Right ventricle myocardium inferior (tissue), 1 donor: ENCODE measurements around the gene ATP6V1B1. TPM values are rescaled to one million over a fixed set of nuclear protein-coding genes. Genes with fewer than 3 reads are reported as not detected.
A peak's percentile ranks its signal among the peaks of the same experiment; 100 is the strongest.

Source experiments
- ATAC-seq: fragments of 200-7000 bp; cut with Tn5 transposase; one replicate; pipeline ENCODE4 v1.9.1; 2020; ENCODE audit warnings: mild to moderate bottlenecking, moderate library complexity
- DNase-seq: peaks from one replicate; pipeline ENCODE4 v3.0.0; 2021; ENCODE audit errors: missing footprints
- intact Hi-C: fragments of 100-400 bp; cut with DNase I; formaldehyde crosslinking; loops from one replicate; pipeline ENCODE4 v1.11.0; 2022
- total RNA-seq: library from RNA; stranded (reverse); fragmentation: NEBNext Ultra II Directional; extraction: Animal tissue kit (Norgen Biotek cat#: 25700); gene quantifications from one replicate; pipeline ENCODE4 v1.2.1, GENCODE V29; 2021
- donor health status: DM: no; HTN: yes; CAD: no; lungs with severe emphysema.

Gene ATP6V1B1
- total RNA-seq, 1 donor from 2014 or later = not detected

- DNase-seq = no peak
- no peak for ATAC-seq
- intact Hi-C loops = no loop called here
Measured at GRCh38 chr2:70939001-70939838, 3.5 kb downstream of the ATP6V1B1 start.

GRCh38 chr2:70939839-70940580 is 4.3 kb downstream of the ATP6V1B1 start:
- DNase-seq (no peak), ATAC-seq (no peak)
- intact Hi-C loops = loop anchor here (10.0 kb wide), 1 partner anchor 285 kb away; no protein-coding TSS in a partner anchor

GRCh38 chr2:70941186-70941585 is 5.5 kb downstream of the ATP6V1B1 start:
- intact Hi-C loops = loop anchor here (10.0 kb wide), 1 partner anchor 286 kb away; no protein-coding TSS in a partner anchor
- ATAC-seq = no peak
- DNase-seq = no peak

- no peak for ATAC-seq
- no peak for DNase-seq
- intact Hi-C loops = loop anchor here (10.0 kb wide), 1 partner anchor 287 kb away; no protein-coding TSS in a partner anchor
Measured at GRCh38 chr2:70941701-70942100, 6.0 kb downstream of the ATP6V1B1 start.

GRCh38 chr2:70942396-70943204 is 6.9 kb downstream of the ATP6V1B1 start:
- intact Hi-C loops = loop anchor here (10.0 kb wide), 1 partner anchor 288 kb away; no protein-coding TSS in a partner anchor
- DNase-seq (no peak), ATAC-seq (no peak)

- intact Hi-C loops = loop anchor here (10.0 kb wide), 1 partner anchor 289 kb away; no protein-coding TSS in a partner anchor
- DNase-seq (no peak), ATAC-seq (no peak)
Measured at GRCh38 chr2:70943205-70943871, 7.6 kb downstream of the ATP6V1B1 start.

GRCh38 chr2:70944111-70944690 is 8.5 kb downstream of the ATP6V1B1 start:
- DNase-seq (no peak), ATAC-seq (no peak)
- intact Hi-C loops = loop anchor here (10.0 kb wide), 1 partner anchor 289 kb away; no protein-coding TSS in a partner anchor

GRCh38 chr2:70946832-70947442 is 11.2 kb downstream of the ATP6V1B1 start:
- DNase-seq = no peak
- intact Hi-C loops = loop anchor here (2.0 to 10.0 kb wide), 3 partner anchors 84 to 292 kb away; no protein-coding TSS in a partner anchor
- no peak for ATAC-seq

- ATAC-seq (peak; percentile 24), DNase-seq (no peak)
- intact Hi-C loops = loop anchor here (2.0 to 10.0 kb wide), 4 partner anchors 77 to 293 kb away; no protein-coding TSS in a partner anchor
Measured at GRCh38 chr2:70947556-70948184, 12.0 kb downstream of the ATP6V1B1 start.

GRCh38 chr2:70948337-70949003 is 12.8 kb downstream of the ATP6V1B1 start:
- ATAC-seq (peak; percentile 92), DNase-seq (peak; percentile 80)
- intact Hi-C loops = loop anchor here (2.0 to 10.0 kb wide), 3 partner anchors 78 to 294 kb away; no protein-coding TSS in a partner anchor

- no peak for DNase-seq
- intact Hi-C loops = loop anchor here (2.0 to 10.0 kb wide), 3 partner anchors 78 to 294 kb away; no protein-coding TSS in a partner anchor
- no peak for ATAC-seq
Measured at GRCh38 chr2:70949086-70949485, 13.4 kb downstream of the ATP6V1B1 start.

- ATAC-seq = no peak
- DNase-seq = no peak
- intact Hi-C loops = no loop called here
Measured at GRCh38 chr2:70954886-70955285, 19.2 kb downstream of the ATP6V1B1 start.

- intact Hi-C loops = no loop called here
- ATAC-seq (no peak), DNase-seq (no peak)
Measured at GRCh38 chr2:70956141-70956540, 20.4 kb downstream of the ATP6V1B1 start.

GRCh38 chr2:70957798-70958197 is 22.1 kb downstream of the ATP6V1B1 start:
- no peak for ATAC-seq
- intact Hi-C loops = no loop called here
- DNase-seq = no peak

GRCh38 chr2:70958759-70959158 is 23.1 kb downstream of the ATP6V1B1 start:
- intact Hi-C loops = no loop called here
- ATAC-seq (no peak), DNase-seq (no peak)

- DNase-seq = no peak
- ATAC-seq = no peak
- intact Hi-C loops = no loop called here
Measured at GRCh38 chr2:70959271-70959761, 23.6 kb downstream of the ATP6V1B1 start.
